A673 (cell line): ENCODE measurements around the gene RNF141. TPM values are rescaled to one million over a fixed set of nuclear protein-coding genes. Genes with fewer than 3 reads are reported as not detected.

ENCODE experiments used
- BruUV-seq: library from RNA; stranded (reverse); fragments of 400-500 nt; replicated peaks from 2 replicates; lab custom pipeline; 2021; lab: Mats Ljungman, UMichigan
- CTCF ChIA-PET: fragments of 300-600 bp; sonication (Branson Sonifier 250); formaldehyde crosslinking; loops from one replicate; lab custom pipeline; 2022; ENCODE audit warnings: antibody characterized with exemption; lab: Charles Lee
- POLR2A ChIA-PET: fragments of 300-600 bp; sonication (Branson Sonifier 250); formaldehyde crosslinking; loops from one replicate; lab custom pipeline; 2022; ENCODE audit warnings: antibody characterized with exemption; ENCODE audit not compliant: low non-redundant PET; lab: Charles Lee
- DNase-seq: peaks from one replicate; pipeline ENCODE4 v3.0.0-alpha.2; 2015; ENCODE audit warnings: low spot score
- H3K27ac ChIP-seq: fragments of 200-600 bp; sonication (generic); 2 replicates; pipeline ENCODE4 v1.5.1; 2016; ENCODE audit warnings: mixed run types, low read depth, mild to moderate bottlenecking, mixed read lengths, antibody characterized with exemption, low read length; ENCODE audit not compliant: poor library complexity, severe bottlenecking
- H3K27me3 ChIP-seq: fragments of 200-600 bp; sonication (generic); replicated peaks from 2 replicates; pipeline ENCODE4 v1.6.1; 2017; ENCODE audit warnings: mixed run types, low read depth, mild to moderate bottlenecking, mixed read lengths, antibody characterized with exemption, low read length; ENCODE audit not compliant: insufficient read depth, poor library complexity
- H3K36me3 ChIP-seq: fragments of 200-600 bp; sonication (generic); 2 replicates; pipeline ENCODE4 v1.6.1; 2016; ENCODE audit warnings: mixed run types, mild to moderate bottlenecking, mixed read lengths, antibody characterized with exemption, low read length; ENCODE audit not compliant: insufficient read depth, poor library complexity, severe bottlenecking
- H3K4me1 ChIP-seq: fragments of 200-600 bp; sonication (generic); 2 replicates; pipeline ENCODE4 v1.6.1; 2017; ENCODE audit warnings: mixed run types, mild to moderate bottlenecking, mixed read lengths, antibody characterized with exemption, low read length; ENCODE audit not compliant: insufficient read depth, poor library complexity, severe bottlenecking
- H3K4me3 ChIP-seq: fragments of 200-600 bp; sonication (generic); 2 replicates; pipeline ENCODE4 v1.5.1; 2016; ENCODE audit warnings: low read depth, mixed run types, mild to moderate bottlenecking, mixed read lengths, low read length; ENCODE audit not compliant: poor library complexity, severe bottlenecking
- H3K9me3 ChIP-seq: fragments of 200-600 bp; sonication (generic); 2 replicates; pipeline ENCODE4 v1.6.1; 2016; ENCODE audit warnings: mixed run types, low read depth, mild to moderate bottlenecking, mixed read lengths, antibody characterized with exemption, low read length; ENCODE audit not compliant: poor library complexity, severe bottlenecking
- EZH2 ChIP-seq: fragments of 200-600 bp; sonication (generic); IDR thresholded peaks from 2 replicates; pipeline ENCODE4 v1.6.1; 2017; ENCODE audit warnings: borderline replicate concordance, low read depth, mild to moderate bottlenecking, mixed read lengths, antibody characterized with exemption, low read length; ENCODE audit not compliant: poor library complexity, severe bottlenecking
- intact Hi-C: fragments of 100-400 bp; cut with micrococcal nuclease; formaldehyde crosslinking; loops from one replicate; pipeline ENCODE4 v1.10.0; 2022; ENCODE audit not compliant: unreplicated experiment
- total RNA-seq: library from RNA; stranded (reverse); gene quantifications from 2 replicates; pipeline ENCODE4 v1.2.3, GENCODE V29; 2021
- TF ChIP-seq, protein P1 (sequence below): fragments of 300-800, 200-600 bp; sonication (generic); conservative IDR thresholded peaks from 2 replicates; pipeline ENCODE4 v1.5.1; 2017; ENCODE audit warnings: low read depth, mild to moderate bottlenecking, antibody characterized with exemption, low read length, moderate library complexity, mixed read lengths

Gene RNF141
- total RNA-seq, 1 experiment from 2014 or later = 36.4 TPM

DNA sequence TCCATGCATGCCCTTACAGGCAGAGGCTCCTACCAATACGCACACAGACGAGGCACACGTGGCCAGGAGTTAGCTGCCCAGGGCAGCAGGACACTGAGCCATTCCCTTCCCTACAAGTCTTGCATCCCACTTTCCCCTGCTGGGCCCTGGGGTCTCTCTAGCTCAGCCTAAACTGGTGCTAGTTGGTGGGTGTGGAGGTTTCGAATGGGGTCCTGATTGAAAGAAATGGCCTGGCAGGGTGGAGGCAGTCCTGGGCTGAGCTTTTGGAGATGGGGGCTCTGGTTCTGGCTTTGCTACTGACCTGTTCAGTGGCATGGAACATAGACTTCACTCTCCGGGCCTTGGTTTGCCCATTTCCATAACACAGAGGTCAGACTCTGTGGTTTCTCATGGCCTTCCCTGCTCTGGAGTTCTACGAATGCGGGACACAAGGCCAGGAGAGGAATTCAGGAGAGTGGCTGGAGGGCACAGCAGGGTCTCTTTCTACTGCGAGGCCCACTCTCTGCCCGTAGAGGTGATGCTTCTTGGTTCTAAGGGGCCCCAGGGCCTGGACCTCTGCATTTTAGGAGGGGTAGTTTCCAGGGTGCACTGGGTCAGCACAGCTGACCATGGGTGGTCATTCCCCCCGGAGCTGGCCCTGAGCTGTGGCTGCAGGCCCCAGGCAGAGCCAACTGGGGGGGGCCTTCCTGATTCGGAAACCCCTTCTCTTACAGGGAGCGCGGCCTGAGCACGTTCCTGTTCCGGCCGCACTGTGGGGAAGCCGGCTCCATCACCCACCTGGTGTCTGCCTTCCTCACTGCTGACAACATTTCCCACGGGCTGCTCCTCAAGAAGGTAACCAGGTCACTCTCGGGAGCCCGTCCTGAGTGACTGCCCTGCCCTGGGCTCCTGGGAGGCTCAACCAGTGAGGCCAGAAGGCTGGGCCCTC, 40.0 kb downstream of the RNF141 start:
- no TSS peak for BruUV-seq
- Histone ChIP-seq H3K9me3 (no peaks in the 10 kb centered on the region), H3K27me3 (no peaks in the 10 kb centered on the region), H3K27ac (no peak overlapping the region), H3K4me1 (no peaks in the 10 kb centered on the region), H3K4me3 (no peak overlapping the region), H3K36me3 (no peaks in the 10 kb centered on the region)
- intact Hi-C loops = no loop called here
- no peak for DNase-seq
- ChIA-PET CTCF (no interaction called here), POLR2A (no interaction called here)
- TF ChIP-seq, protein P1, sequence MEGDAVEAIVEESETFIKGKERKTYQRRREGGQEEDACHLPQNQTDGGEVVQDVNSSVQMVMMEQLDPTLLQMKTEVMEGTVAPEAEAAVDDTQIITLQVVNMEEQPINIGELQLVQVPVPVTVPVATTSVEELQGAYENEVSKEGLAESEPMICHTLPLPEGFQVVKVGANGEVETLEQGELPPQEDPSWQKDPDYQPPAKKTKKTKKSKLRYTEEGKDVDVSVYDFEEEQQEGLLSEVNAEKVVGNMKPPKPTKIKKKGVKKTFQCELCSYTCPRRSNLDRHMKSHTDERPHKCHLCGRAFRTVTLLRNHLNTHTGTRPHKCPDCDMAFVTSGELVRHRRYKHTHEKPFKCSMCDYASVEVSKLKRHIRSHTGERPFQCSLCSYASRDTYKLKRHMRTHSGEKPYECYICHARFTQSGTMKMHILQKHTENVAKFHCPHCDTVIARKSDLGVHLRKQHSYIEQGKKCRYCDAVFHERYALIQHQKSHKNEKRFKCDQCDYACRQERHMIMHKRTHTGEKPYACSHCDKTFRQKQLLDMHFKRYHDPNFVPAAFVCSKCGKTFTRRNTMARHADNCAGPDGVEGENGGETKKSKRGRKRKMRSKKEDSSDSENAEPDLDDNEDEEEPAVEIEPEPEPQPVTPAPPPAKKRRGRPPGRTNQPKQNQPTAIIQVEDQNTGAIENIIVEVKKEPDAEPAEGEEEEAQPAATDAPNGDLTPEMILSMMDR = no peak
- TF ChIP-seq EZH2 = no peak

DNA sequence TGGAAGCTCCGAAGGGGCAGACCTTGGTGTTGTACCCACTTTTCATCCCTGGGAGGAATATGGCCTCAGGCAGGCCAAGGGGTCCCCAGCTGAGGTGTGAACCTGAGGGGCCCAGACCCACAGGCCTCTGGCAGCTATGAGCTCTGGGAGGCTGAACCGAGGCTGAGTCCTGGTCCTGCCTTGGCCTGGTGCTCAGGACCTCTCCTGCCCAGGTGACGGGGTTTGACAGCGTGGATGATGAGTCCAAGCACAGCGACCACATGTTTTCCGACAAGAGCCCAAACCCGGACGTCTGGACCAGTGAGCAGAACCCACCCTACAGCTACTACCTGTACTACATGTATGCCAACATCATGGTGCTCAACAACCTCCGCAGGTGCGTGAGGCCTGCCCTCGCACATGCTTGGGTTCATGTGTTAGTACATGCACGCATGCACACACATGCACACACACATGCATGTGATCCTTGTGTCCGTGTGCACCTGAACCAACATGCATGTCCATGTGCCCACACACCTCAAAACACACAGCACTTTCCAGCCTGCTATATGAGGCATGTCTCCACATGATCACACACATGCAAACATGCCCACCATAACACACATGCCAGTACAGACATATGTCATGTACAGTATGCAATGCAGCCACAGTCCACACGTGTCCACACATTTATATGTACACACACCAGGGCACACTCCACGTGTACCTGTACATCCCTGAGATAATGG, 40.9 kb downstream of the RNF141 start:
- CTCF ChIA-PET = no interaction called here
- no TSS peak for BruUV-seq

DNA sequence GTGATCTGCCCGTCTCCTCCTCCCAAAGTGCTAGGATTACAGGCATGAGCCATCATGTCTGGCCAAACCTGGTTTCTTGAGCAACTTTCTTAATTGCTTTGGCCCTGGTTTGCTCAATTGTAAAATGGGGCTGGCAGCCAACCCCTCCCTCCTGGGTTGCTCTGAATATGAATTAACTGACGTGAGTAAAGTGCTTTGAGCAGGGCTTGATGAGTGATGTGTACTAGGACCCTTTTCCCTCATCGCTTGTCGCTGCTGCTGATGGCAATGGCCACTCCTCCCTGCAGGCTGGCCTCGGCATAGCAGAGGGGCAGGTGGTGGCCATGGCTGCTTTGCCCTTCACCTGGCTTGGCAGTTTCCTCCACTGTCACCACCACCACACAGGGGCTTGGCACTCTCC, 41.5 kb downstream of the RNF141 start:
- no peak for DNase-seq
- intact Hi-C loops = no loop called here
- Histone ChIP-seq H3K27me3 (no peaks in the 10 kb centered on the region), H3K4me3 (no peak overlapping the region), H3K36me3 (no peaks in the 10 kb centered on the region), H3K4me1 (no peaks in the 10 kb centered on the region), H3K27ac (no peak overlapping the region), H3K9me3 (no peaks in the 10 kb centered on the region)
- TF ChIP-seq, protein P1 = no peak
- no peak for TF ChIP-seq EZH2
- ChIA-PET POLR2A (no interaction called here), CTCF (no interaction called here)
- no TSS peak for BruUV-seq

More for the DNA sequence above, 40.9 kb downstream of the RNF141 start:
- no peaks in the 10 kb centered on the region for H3K9me3 ChIP-seq
- H3K36me3 ChIP-seq = no peaks in the 10 kb centered on the region
- H3K4me3 ChIP-seq = no peak overlapping the region
- no peak for DNase-seq
- POLR2A ChIA-PET = no interaction called here
- intact Hi-C loops = no loop called here
- H3K27ac ChIP-seq = no peak overlapping the region
- TF ChIP-seq, protein P1 = no peak
- TF ChIP-seq EZH2 = no peak
- H3K27me3 ChIP-seq = no peaks in the 10 kb centered on the region
- no peaks in the 10 kb centered on the region for H3K4me1 ChIP-seq
